GM19240 (cell line): ENCODE measurements around the gene DBNL.
A peak's percentile ranks its signal among the peaks of the same experiment; 100 is the strongest.

Experiments
- DNase-seq: peaks from one replicate; pipeline ENCODE4 v3.0.0; 2011; ENCODE audit warnings: low spot score; ENCODE audit not compliant: insufficient read length

DBNL gene

GRCh38 chr7:44077061-44077460, 32.6 kb downstream of the DBNL start:
- DNase-seq, result no peak

GRCh38 chr7:44077681-44078091, 33.2 kb downstream of the DBNL start:
- DNase-seq, result no peak

GRCh38 chr7:44078521-44078920, 34.0 kb downstream of the DBNL start:
- DNase-seq, result no peak

GRCh38 chr7:44079331-44080021, 35.0 kb downstream of the DBNL start:
- DNase-seq, result no peak

GRCh38 chr7:44080118-44080517, 35.6 kb downstream of the DBNL start:
- DNase-seq, result no peak

GRCh38 chr7:44080686-44081265, 36.3 kb downstream of the DBNL start:
- DNase-seq, result no peak

GRCh38 chr7:44081266-44081748, 36.8 kb downstream of the DBNL start:
- DNase-seq, result no peak

GRCh38 chr7:44082541-44083207, 38.2 kb downstream of the DBNL start:
- DNase-seq, result peak; percentile 95

- no peak for DNase-seq
Measured at GRCh38 chr7:44083796-44084195, 39.3 kb downstream of the DBNL start.

- no peak for DNase-seq
Measured at GRCh38 chr7:44084701-44085100, 40.2 kb downstream of the DBNL start.

GRCh38 chr7:44085546-44085945, 41.0 kb downstream of the DBNL start:
- DNase-seq, result no peak

GRCh38 chr7:44086627-44087026, 42.1 kb downstream of the DBNL start:
- no peak for DNase-seq

GRCh38 chr7:44087911-44088838, 43.7 kb downstream of the DBNL start:
- DNase-seq, result no peak

GRCh38 chr7:44093102-44093641, 48.7 kb downstream of the DBNL start:
- DNase-seq, result no peak

- DNase-seq, result no peak
Measured at GRCh38 chr7:44094365-44094764, 49.9 kb downstream of the DBNL start.

GRCh38 chr7:44094883-44095592, 50.5 kb downstream of the DBNL start:
- no peak for DNase-seq

GRCh38 chr7:44095781-44096180, 51.3 kb downstream of the DBNL start:
- no peak for DNase-seq

- DNase-seq, result no peak
Measured at GRCh38 chr7:44096326-44096881, 51.9 kb downstream of the DBNL start.

- no peak for DNase-seq
Measured at GRCh38 chr7:44097064-44097932, 52.8 kb downstream of the DBNL start.
